Duodenal mucosa (tissue), 2 donors: ENCODE results near the gene CHD5.

Source experiments
- H3K27ac ChIP-seq: one replicate; pipeline ENCODE4 v1.7.0; 2013; ENCODE audit warnings: low read depth, low read length
- H3K27me3 ChIP-seq, 2 donors: one replicate each; pipeline ENCODE4 v1.7.0; 2013; ENCODE audit warnings: low read length in 2 of 2, control low read depth in 1 of 2; ENCODE audit not compliant: insufficient read depth in 2 of 2, control insufficient read depth in 1 of 2
- H3K36me3 ChIP-seq, 2 donors: one replicate each; pipeline ENCODE4 v1.7.0; 2013; ENCODE audit warnings: low read length in 2 of 2, control low read depth in 1 of 2; ENCODE audit not compliant: insufficient read depth in 2 of 2, control insufficient read depth in 1 of 2
- H3K4me1 ChIP-seq, 2 donors: one replicate each; pipeline ENCODE4 v1.7.0; 2013; ENCODE audit warnings: low read length in 2 of 2, control low read depth in 1 of 2; ENCODE audit not compliant: insufficient read depth in 2 of 2, control insufficient read depth in 1 of 2
- H3K4me3 ChIP-seq, 2 donors: one replicate each; pipeline ENCODE4 v1.7.0; 2013; ENCODE audit warnings: low read length in 2 of 2, low read depth in 1 of 2
- H3K9ac ChIP-seq, 2 donors: one replicate each; pipeline ENCODE4 v1.7.0; 2013; ENCODE audit warnings: low read length in 2 of 2, low read depth in 1 of 2
- H3K9me3 ChIP-seq, 2 donors: one replicate each; pipeline ENCODE4 v1.7.0; 2013; ENCODE audit warnings: low read length in 2 of 2, control low read depth in 1 of 2; ENCODE audit not compliant: control insufficient read depth in 1 of 2

The CHD5 gene

DNA sequence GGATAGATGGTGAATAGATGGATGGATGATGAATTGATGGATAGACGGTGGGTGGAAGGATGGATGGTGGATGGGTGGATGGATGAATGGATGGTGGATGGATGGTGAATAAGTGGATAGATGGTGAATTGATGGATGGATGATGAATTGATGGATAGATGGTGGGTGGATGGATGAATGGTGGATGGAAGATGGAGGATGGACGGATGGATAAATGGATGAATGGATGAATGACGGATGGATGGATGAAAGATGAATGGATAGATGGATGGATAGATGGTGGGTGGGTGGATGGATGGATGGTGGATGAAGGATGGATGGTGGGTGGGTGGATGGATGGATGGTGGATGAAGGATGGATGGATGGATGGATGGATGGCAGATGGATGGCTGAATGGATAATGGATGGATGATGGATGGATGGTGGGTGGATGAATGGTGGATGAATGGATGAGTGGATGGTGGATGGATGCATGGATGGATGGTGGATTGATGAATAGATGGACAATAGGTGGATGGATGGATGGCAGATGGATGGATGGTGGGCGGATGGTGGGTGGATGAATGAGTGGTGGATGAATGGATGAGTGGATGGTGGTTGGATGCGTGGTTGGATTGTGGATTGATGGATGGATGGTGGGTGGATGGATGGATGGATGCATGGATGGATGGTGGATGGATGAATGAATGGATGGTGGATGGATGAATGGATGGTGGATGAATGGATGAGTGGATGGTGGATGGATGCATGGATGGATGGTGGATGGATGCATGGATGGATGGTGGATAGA, 5.3 kb downstream of the CHD5 start:
- H3K4me3 ChIP-seq = no peak overlapping the region
- H3K4me1 ChIP-seq = peaks cover 0 to 4% of the 10 kb centered on the region in 2 donors
- no peak overlapping the region for H3K9ac ChIP-seq
- peaks cover 22 to 39% of the 10 kb centered on the region in 2 donors for H3K27me3 ChIP-seq
- no peak overlapping the region for H3K27ac ChIP-seq
- no peaks in the 10 kb centered on the region for H3K36me3 ChIP-seq
- no peaks in the 10 kb centered on the region for H3K9me3 ChIP-seq

DNA sequence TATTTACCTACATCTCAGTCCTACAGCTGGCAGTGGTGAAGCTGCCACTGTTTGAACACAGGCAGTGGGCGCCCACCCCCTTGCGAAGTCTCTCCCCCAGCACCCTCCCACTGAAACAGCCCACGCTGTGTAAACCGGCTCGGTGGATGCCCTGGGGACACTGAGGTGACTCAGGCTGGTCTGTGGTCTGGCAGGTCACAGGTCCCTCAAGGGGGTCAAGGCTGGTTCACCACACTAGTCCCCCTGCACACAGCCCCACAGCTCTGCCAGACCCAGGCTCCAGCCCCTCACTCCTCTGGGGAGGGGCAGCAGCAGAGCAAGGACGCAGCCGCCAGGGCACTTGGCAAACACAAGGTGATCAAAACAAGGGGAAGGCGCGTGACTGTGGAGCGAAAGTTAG, 7.6 kb downstream of the CHD5 start:
- H3K27ac ChIP-seq = no peak overlapping the region
- peaks cover 6 to 22% of the 10 kb centered on the region in 2 donors for H3K27me3 ChIP-seq

DNA sequence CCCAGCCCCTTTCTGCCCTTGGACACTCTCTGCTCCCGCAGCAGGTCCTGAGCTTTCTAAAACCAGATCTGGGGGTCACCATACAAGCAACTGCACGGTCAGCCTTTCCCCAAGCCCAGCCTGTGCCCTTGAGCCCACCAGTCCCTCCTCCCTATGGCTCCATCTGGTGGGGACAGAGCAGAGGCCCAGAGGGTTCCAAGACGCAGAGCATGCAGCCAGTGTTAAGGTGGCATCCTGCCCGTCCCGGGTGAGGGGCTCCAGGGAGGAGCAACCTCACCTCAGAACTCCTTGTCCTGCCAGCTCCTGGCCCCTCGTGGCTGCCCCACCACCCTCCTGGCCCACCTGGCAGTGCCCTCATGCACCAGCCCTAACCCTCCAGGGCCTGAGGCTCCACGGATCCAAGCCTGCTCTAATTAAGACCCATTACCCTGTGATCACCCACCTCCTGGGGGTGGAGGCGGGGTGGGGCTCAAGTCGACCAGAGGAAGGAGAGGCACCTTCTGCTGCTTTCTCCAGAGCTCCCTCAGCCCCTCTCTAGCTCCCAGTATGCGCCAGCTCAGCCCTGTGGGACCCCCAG, 8.5 kb downstream of the CHD5 start:
- H3K9me3 ChIP-seq = no peaks in the 10 kb centered on the region
- no peaks in the 10 kb centered on the region for H3K36me3 ChIP-seq
- H3K27ac ChIP-seq = no peak overlapping the region
- no peak overlapping the region for H3K9ac ChIP-seq
- no peak overlapping the region for H3K4me3 ChIP-seq
- peaks cover 0 to 13% of the 10 kb centered on the region in 2 donors for H3K27me3 ChIP-seq
- no peaks in the 10 kb centered on the region for H3K4me1 ChIP-seq

More for the DNA sequence above, 7.6 kb downstream of the CHD5 start:
- Histone ChIP-seq H3K36me3 (no peaks in the 10 kb centered on the region), H3K4me3 (no peak overlapping the region), H3K9ac (no peak overlapping the region), H3K4me1 (no peaks in the 10 kb centered on the region), H3K9me3 (no peaks in the 10 kb centered on the region)

GRCh38 chr1:6170742-6171201, 9.3 kb downstream of the CHD5 start:
- H3K4me3 ChIP-seq = no peak overlapping the region
- no peak overlapping the region for H3K27ac ChIP-seq
- H3K4me1 ChIP-seq = no peaks in the 10 kb centered on the region
- H3K27me3 ChIP-seq = peaks cover 0 to 8% of the 10 kb centered on the region in 2 donors
- H3K9me3 ChIP-seq = no peaks in the 10 kb centered on the region
- no peaks in the 10 kb centered on the region for H3K36me3 ChIP-seq
- H3K9ac ChIP-seq = no peak overlapping the region

DNA sequence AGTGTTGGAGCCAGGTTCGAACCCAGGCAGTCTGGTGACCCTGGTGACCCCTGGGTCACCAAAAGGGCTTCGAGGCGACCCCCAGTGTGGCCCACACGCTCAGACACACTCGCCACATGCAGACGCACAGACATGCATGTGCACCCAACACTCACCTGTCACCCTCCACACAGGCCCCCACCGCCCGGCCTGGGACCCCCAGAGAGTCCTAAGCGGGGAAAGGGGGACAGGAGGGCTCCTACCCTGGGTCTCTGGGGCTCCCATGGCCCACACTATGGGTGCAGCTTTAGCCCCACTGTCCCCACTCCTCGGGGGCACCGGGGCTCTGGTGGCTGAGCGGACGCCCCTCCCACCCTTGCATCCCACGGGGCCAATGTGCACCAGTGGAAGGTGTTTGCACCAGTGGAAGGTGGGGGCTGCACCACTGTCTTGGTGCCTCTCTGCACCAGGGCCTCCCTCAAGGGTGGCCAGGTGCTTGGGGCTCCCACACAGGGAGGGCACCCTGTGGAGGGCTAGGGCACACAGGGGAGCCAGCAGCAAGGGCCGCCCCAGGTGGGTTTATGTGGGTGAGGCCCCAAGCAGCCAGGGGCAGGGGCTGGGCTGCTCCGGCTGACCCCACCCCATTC, 9.9 kb downstream of the CHD5 start:
- H3K9ac ChIP-seq = no peak overlapping the region
- no peak overlapping the region for H3K27ac ChIP-seq
- H3K4me3 ChIP-seq = no peak overlapping the region
- H3K36me3 ChIP-seq = no peaks in the 10 kb centered on the region
- H3K27me3 ChIP-seq = peaks cover 0 to 8% of the 10 kb centered on the region in 2 donors
- H3K9me3 ChIP-seq = no peaks in the 10 kb centered on the region
- no peaks in the 10 kb centered on the region for H3K4me1 ChIP-seq

DNA sequence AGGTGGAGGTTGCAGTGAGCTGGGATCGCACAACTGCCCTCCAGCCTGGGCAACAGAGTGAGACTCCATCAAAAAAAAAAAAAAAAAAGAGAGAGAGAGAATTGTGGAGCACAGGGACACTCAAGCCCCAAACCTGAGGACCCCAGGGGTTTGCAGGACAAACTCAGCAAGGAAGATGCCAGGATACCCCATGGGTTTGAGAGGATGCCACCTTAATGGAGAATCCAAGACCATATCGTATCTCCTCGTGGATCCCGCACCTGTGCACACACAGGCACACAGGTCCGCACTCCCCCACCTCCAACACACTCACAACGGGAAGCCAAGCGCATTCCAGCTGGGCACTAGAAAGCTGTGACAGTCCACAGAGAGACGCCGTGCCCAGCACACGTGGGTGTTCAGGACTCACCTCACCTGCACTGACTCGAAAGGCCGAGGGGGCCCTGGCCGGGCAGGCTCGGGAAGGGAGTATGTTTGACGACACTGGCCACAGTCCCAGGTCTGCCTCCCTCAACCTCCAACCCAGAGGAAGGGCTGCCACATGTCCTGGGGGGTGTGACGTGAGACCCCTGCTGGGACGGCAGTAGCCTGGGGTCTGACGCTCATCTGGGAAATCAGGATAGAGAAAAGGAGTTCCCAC, 11.1 kb downstream of the CHD5 start:
- Histone ChIP-seq H3K4me1 (no peaks in the 10 kb centered on the region), H3K9me3 (no peaks in the 10 kb centered on the region), H3K27ac (no peak overlapping the region), H3K9ac (no peak overlapping the region), H3K36me3 (no peaks in the 10 kb centered on the region), H3K27me3 (peaks cover 0 to 8% of the 10 kb centered on the region in 2 donors), H3K4me3 (no peak overlapping the region)

DNA sequence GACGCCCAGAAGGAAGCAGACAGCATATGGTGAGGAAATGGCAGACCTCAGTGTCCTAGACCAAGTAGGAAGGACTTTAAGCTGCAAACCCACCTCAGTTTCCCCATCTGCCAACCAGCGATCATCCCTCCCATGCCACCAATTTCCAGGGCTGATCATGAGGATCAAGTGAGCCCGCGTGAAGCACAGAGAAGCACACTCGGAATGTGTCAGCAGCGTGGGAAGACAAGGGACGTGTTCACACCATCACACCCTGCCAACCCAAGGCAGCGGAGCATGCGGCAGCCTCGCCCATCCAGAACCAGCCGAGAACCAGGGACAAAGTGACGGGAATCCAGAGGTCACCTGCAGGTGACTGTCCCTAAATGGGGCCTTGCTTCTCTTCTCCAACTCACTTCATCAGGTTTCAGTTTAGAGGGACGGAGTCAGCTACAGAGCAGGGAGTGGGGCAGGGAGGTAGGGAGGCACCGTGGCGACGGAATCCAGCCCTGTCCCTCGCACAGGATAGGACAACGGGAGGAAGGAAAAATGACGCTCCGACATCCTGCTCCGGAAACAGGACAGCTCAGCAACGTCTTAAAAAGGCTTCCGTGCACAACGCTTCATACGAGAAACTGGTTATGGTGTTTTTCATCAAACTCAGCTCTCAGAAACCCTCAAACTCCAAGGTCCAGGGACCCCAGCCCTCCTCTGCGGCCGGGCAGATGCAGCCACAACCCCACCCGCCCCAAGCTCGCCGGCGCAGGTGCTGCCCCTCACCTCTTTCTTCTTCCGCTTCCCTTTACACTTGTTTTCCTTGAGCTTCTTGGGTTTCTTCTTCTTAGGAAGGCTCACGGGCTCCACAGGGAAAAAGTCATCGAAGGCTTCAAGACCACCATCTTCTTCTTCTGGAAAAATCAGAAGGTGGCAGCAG, 12.5 kb downstream of the CHD5 start:
- peaks cover 0 to 17% of the 10 kb centered on the region in 2 donors for H3K27me3 ChIP-seq
- H3K27ac ChIP-seq = no peak overlapping the region

DNA sequence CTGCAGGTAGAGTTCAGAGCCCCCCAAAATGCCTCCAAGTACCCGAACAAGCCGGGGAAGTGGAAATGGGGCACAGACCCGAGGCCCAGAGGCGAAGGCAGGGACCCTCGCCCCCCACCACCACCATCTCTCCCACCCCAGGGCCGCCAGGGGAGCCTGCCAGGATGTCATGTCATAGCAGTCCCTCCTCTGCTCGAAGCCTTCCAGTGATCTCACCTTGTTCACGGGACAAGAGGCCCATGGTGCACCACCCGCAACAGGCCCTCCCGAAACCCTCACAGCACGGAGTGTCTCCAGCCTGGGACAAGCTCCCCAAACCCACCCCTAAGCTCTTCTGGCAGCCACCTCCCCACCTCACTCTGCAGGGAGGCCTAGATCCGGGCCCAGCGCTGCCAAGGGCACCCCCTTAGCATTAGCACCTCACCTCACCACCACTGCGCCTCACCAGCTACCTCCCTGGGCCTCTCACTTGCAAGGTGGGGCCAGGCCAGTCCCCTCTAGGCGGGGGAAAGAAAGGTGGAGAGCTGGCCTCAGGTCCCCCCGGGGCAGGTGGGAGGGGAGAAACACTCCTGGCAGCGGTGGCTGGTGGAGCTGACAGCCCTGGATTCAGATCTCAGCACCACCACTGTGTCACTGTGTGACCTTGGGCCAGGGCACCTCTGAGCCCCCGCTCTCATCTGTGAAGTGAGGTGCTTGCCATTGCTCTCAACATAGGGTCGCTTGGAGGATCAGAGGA, 13.3 kb downstream of the CHD5 start:
- Histone ChIP-seq H3K27me3 (peaks cover 0 to 19% of the 10 kb centered on the region in 2 donors), H3K4me1 (no peaks in the 10 kb centered on the region), H3K9me3 (no peaks in the 10 kb centered on the region), H3K4me3 (no peak overlapping the region), H3K36me3 (no peaks in the 10 kb centered on the region), H3K9ac (no peak overlapping the region), H3K27ac (no peak overlapping the region)

More for the DNA sequence above, 12.5 kb downstream of the CHD5 start:
- no peaks in the 10 kb centered on the region for H3K36me3 ChIP-seq
- H3K9me3 ChIP-seq = no peaks in the 10 kb centered on the region
- no peaks in the 10 kb centered on the region for H3K4me1 ChIP-seq
- no peak overlapping the region for H3K4me3 ChIP-seq
- no peak overlapping the region for H3K9ac ChIP-seq

DNA sequence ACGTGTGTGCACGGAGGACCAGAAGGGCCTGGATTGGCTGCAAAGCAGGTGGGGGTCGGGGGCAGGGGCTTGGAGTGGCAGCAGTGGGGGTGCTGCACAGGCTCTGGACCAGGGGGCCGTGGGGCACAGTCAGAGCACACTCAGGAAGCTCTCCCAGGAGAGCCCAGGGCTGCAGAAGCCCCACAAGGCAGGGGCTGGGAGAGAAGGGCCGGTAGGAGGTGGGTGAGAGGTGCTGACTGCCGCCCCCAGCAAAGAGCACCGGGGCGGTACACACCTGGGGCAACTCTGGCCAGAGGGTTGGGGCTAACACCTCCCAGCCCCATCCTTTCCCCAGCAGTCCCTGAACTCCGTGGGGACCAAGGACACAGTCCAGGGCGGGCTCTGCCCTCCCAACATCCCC, 13.9 kb downstream of the CHD5 start:
- no peak overlapping the region for H3K4me3 ChIP-seq
- H3K9me3 ChIP-seq = no peaks in the 10 kb centered on the region
- no peak overlapping the region for H3K9ac ChIP-seq
- no peaks in the 10 kb centered on the region for H3K36me3 ChIP-seq
- H3K27ac ChIP-seq = no peak overlapping the region
- peaks cover 0 to 20% of the 10 kb centered on the region in 2 donors for H3K27me3 ChIP-seq
- H3K4me1 ChIP-seq = no peaks in the 10 kb centered on the region
